Measurements from ENCODE around the gene COX20.

Gene COX20, protein sequence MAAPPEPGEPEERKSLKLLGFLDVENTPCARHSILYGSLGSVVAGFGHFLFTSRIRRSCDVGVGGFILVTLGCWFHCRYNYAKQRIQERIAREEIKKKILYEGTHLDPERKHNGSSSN

DNA sequence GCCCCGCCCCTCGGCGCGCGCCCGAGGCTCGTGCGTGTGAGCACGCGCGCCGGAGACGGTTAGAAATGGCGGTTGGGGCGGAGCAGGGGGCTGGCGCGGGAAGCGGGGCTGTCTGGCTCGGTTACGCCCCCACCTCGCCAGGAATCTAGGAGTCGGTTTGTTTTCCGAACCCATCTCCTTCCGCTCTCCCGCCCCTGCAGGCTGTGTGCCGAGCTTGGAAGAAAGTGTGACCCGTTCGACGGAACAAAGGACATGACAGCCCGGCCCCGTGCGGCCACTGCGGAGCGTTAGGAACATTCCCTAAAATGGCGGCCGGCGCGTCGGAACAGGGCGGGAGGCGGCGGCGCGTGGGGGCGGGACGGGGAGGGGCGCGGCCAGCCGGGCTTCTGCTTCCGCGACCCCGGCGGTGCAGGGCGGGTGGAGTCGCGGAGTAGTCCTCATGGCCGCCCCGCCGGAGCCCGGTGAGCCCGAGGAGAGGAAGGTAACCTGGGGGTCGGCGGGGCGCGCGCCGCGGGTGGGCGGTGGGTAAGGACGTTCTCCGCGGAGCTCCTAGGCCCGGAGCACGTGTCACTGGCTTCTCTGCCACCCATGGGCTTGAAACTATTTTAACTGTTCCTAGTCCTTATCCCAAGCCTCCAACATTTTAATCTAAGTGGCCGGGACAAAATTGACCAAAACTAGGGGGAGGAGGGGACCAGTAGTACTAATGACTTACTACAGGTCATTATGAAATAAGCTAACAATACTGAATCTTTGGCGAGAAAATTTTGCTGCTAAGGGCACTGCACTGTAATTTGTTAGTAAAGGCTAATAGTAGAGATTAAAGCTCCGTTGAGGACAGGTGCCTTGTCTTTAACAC lies at the start of gene COX20:
Gene COX20, plus strand, starts transcription at position 383 of the 859 bp plus-strand sequence. Its CDS starts 57 bp downstream, at position 440.
- peak; percentile 98 for DNase-seq (ENCODE audit: low read depth, low spot score)
- peak within 1 kb of the TSS; percentile 75 for H3K4me3 ChIP-seq (ENCODE audit: insufficient read length, low read depth)

DNA sequence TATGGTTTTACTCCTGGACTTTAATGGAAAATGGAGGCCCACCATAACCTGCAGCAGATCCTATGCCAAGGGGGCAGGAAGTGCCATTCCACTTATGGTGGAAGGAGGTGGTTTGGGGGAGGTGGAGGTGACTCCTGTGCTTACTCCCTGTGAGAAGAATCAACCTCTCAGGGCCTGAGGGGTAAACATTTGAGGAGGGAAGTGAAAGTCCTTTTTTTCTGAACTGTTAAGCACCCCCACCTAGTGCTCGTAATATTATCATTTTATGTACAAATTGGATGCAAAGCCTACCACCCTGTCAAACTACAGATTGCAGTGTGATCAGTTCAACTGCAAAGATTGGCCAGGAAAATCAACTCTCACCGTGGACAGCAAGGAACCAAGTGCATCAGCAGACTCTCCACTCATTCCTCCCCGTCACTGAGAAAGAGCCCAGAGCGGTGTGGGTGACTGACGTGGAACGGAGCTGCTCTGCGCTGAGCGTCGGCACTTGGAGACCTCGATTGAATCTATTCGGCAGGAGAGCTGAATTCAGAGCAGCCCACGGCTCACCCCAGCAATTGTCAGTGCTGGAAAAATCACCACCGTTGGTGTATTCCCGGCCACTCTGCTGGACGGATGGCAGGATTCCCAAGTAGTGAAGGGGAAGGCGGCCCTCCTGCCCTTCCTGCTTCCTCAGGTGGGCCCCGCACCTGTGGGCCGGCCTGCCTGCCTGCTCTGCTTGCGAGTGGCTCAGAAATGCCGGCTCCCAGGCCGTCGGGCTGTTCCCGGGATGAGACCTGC lies 46.8 kb upstream of the COX20 start:
- no peak overlapping the region for H3K4me3 ChIP-seq (ENCODE audit: insufficient read length, low read depth)
- TF ChIP-seq YY1 (IDR thresholded peaks at IDR 0.05; ENCODE audit: insufficient read depth, insufficient read length): no peak
- no peak for TF ChIP-seq SUZ12 (IDR thresholded peaks at IDR 0.05; ENCODE audit: extremely low read depth, insufficient read depth, insufficient read length)
- no peak for TF ChIP-seq ZNF274 (IDR thresholded peaks at IDR 0.05; ENCODE audit: low read depth, low read length)
- no peak for DNase-seq (ENCODE audit: low read depth, low spot score)
- no peak overlapping the region for H3K9ac ChIP-seq (ENCODE audit: insufficient read length, low read depth)
- no peaks in the 10 kb centered on the region for H3K27me3 ChIP-seq (ENCODE audit: insufficient read depth, insufficient read length)
- H3K9me3 ChIP-seq (ENCODE audit: insufficient read depth, low read length): no peaks in the 10 kb centered on the region
- H3K36me3 ChIP-seq (ENCODE audit: insufficient read depth, insufficient read length, low read length): no peaks in the 10 kb centered on the region
- H3K4me1 ChIP-seq (ENCODE audit: insufficient read depth, insufficient read length): no peaks in the 10 kb centered on the region

More for the DNA sequence above, at the start of gene COX20:
- Histone ChIP-seq H3K9ac (ENCODE audit: insufficient read length, low read depth) (peak within 1 kb of the TSS; percentile 96), H3K4me1 (ENCODE audit: insufficient read depth, insufficient read length) (no peaks in the 10 kb centered on the region), H3K9me3 (ENCODE audit: insufficient read depth, low read length) (no peaks in the 10 kb centered on the region), H3K27me3 (ENCODE audit: insufficient read depth, insufficient read length) (no peaks in the 10 kb centered on the region), H3K36me3 (ENCODE audit: insufficient read depth, insufficient read length, low read length) (peaks cover 24% of the 10 kb centered on the region)
- TF ChIP-seq YY1 (IDR thresholded peaks at IDR 0.05; ENCODE audit: insufficient read depth, insufficient read length) (peak; percentile 70), ZNF274 (IDR thresholded peaks at IDR 0.05; ENCODE audit: low read depth, low read length) (no peak), SUZ12 (IDR thresholded peaks at IDR 0.05; ENCODE audit: extremely low read depth, insufficient read depth, insufficient read length) (no peak)

DNA sequence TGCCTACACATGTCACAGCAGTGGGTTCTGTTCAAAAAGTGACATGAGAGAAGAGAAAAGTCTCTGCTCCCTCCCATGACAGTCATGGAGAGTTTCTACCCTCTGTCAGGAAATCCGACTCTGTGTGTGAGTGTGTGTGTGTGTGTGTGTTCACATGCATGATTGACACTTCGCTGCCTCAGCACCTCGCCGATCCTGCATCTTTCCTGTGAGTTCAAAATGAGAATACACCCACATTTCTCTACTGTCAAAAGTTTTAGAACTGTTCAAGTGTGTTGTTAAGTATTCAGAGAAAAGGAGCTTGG lies 46.2 kb upstream of the COX20 start:
- Histone ChIP-seq H3K36me3 (ENCODE audit: insufficient read depth, insufficient read length, low read length) (no peaks in the 10 kb centered on the region), H3K9me3 (ENCODE audit: insufficient read depth, low read length) (no peaks in the 10 kb centered on the region)
- no peak for DNase-seq (ENCODE audit: low read depth, low spot score)

DNA sequence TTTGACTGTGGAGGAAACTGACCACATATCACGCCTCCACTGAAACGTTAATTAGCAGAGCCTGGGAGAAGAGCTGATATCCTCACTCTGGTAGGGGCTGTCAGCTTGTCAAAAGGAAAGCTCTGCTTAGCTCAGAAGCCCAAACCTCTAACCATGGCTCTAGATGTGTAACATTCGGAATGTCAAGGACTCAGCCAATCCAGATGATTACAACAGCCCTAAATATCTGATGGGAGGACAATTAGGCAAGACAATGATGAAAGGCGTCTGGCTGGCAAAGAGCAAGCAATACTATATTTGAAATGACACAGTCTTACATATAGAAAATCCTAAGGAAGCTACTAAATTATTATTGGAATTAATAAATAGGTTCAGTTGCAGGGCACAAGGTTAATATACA lies 45.7 kb upstream of the COX20 start:
- H3K9ac ChIP-seq (ENCODE audit: insufficient read length, low read depth): no peak overlapping the region
- H3K27me3 ChIP-seq (ENCODE audit: insufficient read depth, insufficient read length): no peaks in the 10 kb centered on the region
- H3K4me3 ChIP-seq (ENCODE audit: insufficient read length, low read depth): no peak overlapping the region
- no peaks in the 10 kb centered on the region for H3K36me3 ChIP-seq (ENCODE audit: insufficient read depth, insufficient read length, low read length)
- no peak for DNase-seq (ENCODE audit: low read depth, low spot score)
- TF ChIP-seq YY1 (IDR thresholded peaks at IDR 0.05; ENCODE audit: insufficient read depth, insufficient read length) (no peak), ZNF274 (IDR thresholded peaks at IDR 0.05; ENCODE audit: low read depth, low read length) (no peak), SUZ12 (IDR thresholded peaks at IDR 0.05; ENCODE audit: extremely low read depth, insufficient read depth, insufficient read length) (no peak)
- no peaks in the 10 kb centered on the region for H3K4me1 ChIP-seq (ENCODE audit: insufficient read depth, insufficient read length)
- no peaks in the 10 kb centered on the region for H3K9me3 ChIP-seq (ENCODE audit: insufficient read depth, low read length)

More for the DNA sequence above, 46.2 kb upstream of the COX20 start:
- H3K9ac ChIP-seq (ENCODE audit: insufficient read length, low read depth): no peak overlapping the region
- no peak for TF ChIP-seq SUZ12 (IDR thresholded peaks at IDR 0.05; ENCODE audit: extremely low read depth, insufficient read depth, insufficient read length)
- TF ChIP-seq YY1 (IDR thresholded peaks at IDR 0.05; ENCODE audit: insufficient read depth, insufficient read length): no peak
- TF ChIP-seq ZNF274 (IDR thresholded peaks at IDR 0.05; ENCODE audit: low read depth, low read length): no peak
- H3K27me3 ChIP-seq (ENCODE audit: insufficient read depth, insufficient read length): no peaks in the 10 kb centered on the region
- no peaks in the 10 kb centered on the region for H3K4me1 ChIP-seq (ENCODE audit: insufficient read depth, insufficient read length)
- H3K4me3 ChIP-seq (ENCODE audit: insufficient read length, low read depth): no peak overlapping the region

DNA sequence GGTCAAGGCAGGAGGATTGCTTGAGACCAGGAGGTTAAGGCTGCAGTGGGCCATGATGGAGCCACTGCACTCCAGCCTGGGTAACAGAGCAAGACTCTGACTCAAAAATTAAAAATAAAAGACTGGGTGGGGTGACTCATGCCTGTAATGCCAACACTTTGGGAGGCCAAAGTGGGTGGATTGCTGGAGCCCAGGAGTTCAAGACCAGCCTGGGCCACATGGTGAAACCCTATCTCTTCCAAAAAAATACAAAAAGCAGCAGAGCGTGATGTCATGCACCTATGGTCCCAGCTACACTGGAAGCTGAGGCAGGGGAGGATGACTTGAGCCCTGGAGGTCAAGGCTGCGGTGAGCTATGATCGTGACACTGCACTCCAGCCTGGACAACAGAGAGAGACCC lies 44.4 kb upstream of the COX20 start:
- DNase-seq (ENCODE audit: low read depth, low spot score): no peak
- no peak overlapping the region for H3K9ac ChIP-seq (ENCODE audit: insufficient read length, low read depth)
- no peaks in the 10 kb centered on the region for H3K4me1 ChIP-seq (ENCODE audit: insufficient read depth, insufficient read length)
- no peaks in the 10 kb centered on the region for H3K36me3 ChIP-seq (ENCODE audit: insufficient read depth, insufficient read length, low read length)
- no peaks in the 10 kb centered on the region for H3K9me3 ChIP-seq (ENCODE audit: insufficient read depth, low read length)
- TF ChIP-seq ZNF274 (IDR thresholded peaks at IDR 0.05; ENCODE audit: low read depth, low read length): no peak
- TF ChIP-seq SUZ12 (IDR thresholded peaks at IDR 0.05; ENCODE audit: extremely low read depth, insufficient read depth, insufficient read length): no peak
- no peak for TF ChIP-seq YY1 (IDR thresholded peaks at IDR 0.05; ENCODE audit: insufficient read depth, insufficient read length)
- H3K4me3 ChIP-seq (ENCODE audit: insufficient read length, low read depth): no peak overlapping the region
- no peaks in the 10 kb centered on the region for H3K27me3 ChIP-seq (ENCODE audit: insufficient read depth, insufficient read length)

DNA sequence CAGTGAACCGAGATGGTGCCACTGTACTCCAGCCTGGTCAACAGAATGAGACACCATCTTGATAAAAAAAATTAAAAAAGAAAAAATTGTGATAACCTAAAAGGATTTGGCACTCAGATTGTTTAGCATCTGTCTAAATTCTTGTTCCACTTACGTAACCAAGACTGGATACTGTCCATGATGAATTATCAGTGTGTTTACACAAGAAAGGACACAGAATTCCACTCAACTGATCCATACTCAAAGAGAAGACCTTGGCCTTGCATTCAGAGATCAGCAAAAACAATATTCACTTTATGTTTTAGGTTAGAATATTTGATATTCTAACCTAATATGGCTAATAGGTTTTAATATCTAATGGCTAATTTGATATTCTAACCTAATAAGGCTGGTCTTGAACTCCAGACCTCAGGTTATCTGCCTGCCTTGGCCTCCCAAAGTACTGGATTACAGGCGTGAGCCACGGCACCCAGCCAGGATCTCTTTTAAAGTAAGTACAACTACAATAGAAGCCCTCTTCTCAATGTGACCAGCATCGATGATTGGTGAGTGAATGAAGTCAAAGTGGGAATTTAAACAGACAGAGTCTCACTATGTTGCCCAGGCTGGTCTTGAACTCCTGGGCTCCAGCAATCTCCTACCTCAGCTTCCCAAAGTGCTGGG lies 43.1 kb upstream of the COX20 start:
- Histone ChIP-seq H3K9ac (ENCODE audit: insufficient read length, low read depth) (no peak overlapping the region), H3K36me3 (ENCODE audit: insufficient read depth, insufficient read length, low read length) (no peaks in the 10 kb centered on the region), H3K4me3 (ENCODE audit: insufficient read length, low read depth) (no peak overlapping the region), H3K27me3 (ENCODE audit: insufficient read depth, insufficient read length) (no peaks in the 10 kb centered on the region), H3K9me3 (ENCODE audit: insufficient read depth, low read length) (no peaks in the 10 kb centered on the region), H3K4me1 (ENCODE audit: insufficient read depth, insufficient read length) (no peaks in the 10 kb centered on the region)
- TF ChIP-seq YY1 (IDR thresholded peaks at IDR 0.05; ENCODE audit: insufficient read depth, insufficient read length) (no peak), ZNF274 (IDR thresholded peaks at IDR 0.05; ENCODE audit: low read depth, low read length) (no peak), SUZ12 (IDR thresholded peaks at IDR 0.05; ENCODE audit: extremely low read depth, insufficient read depth, insufficient read length) (no peak)
- DNase-seq (ENCODE audit: low read depth, low spot score): no peak
